HCT116 (cell line): ENCODE results near the gene RNF141. TPM values are rescaled to one million over a fixed set of nuclear protein-coding genes. Genes with fewer than 3 reads are reported as not detected.

Source experiments
- ATAC-seq: fragments of 200-7000 bp; cut with Tn5 transposase; 2 replicates; pipeline ENCODE4 v1.9.1; 2020; ENCODE audit warnings: mild to moderate bottlenecking, moderate library complexity
- BruUV-seq: library from RNA; stranded (reverse); fragments of 400-500 nt; replicated peaks from 2 replicates; lab custom pipeline; 2021; lab: Mats Ljungman, UMichigan
- CTCF ChIA-PET: fragments of 300-600 bp; sonication (Branson Sonifier 250); formaldehyde crosslinking; loops from one replicate; lab custom pipeline; 2021; ENCODE audit warnings: antibody characterized with exemption; lab: Charles Lee
- POLR2A ChIA-PET: fragments of 300-600, 350-600 bp; sonication (Branson Sonifier 250); formaldehyde crosslinking; loops from one replicate; lab custom pipeline; 2021; ENCODE audit warnings: antibody characterized with exemption; lab: Charles Lee
- RAD21 ChIA-PET, 2 experiments: fragments of 300-600 bp; sonication (Branson Sonifier 250); formaldehyde crosslinking; loops; one replicate each; lab custom pipeline; 2023; ENCODE audit warnings: low total read pairs in 2 of 2; ENCODE audit not compliant: uncharacterized antibody in 2 of 2, unreplicated experiment in 2 of 2, low non-redundant PET in 1 of 2; lab: Charles Lee
- DNase-seq: peaks from one replicate; pipeline ENCODE4 v3.0.0-alpha.2; 2010; ENCODE audit warnings: low read depth, low spot score
- H2AFZ ChIP-seq: fragments of 200-600 bp; shearing (Covaris generic), sonication (generic); 2 replicates; pipeline ENCODE4 v1.6.1; 2017; ENCODE audit warnings: low read depth, mixed run types, mixed read lengths, antibody characterized with exemption, low read length; ENCODE audit not compliant: poor library complexity, severe bottlenecking
- H3K27ac ChIP-seq: 2 replicates; pipeline ENCODE4 v1.5.1; 2012; ENCODE audit warnings: low read depth, low read length
- H3K27me3 ChIP-seq: fragments of 200-600 bp; sonication (generic); 2 replicates; pipeline ENCODE4 v1.6.1; 2016; ENCODE audit warnings: mixed run types, low read length, mixed read lengths; ENCODE audit not compliant: insufficient read depth
- H3K36me3 ChIP-seq, 2 experiments: fragments of 200-500 bp in 1 of 2; fragments of 200-600 bp in 1 of 2; sonication (Bioruptor generic) in 1 of 2; sonication (generic) in 1 of 2; 2 replicates each; pipeline versions ENCODE4 v1.5.1 to v1.6.1; 2014 to 2016; ENCODE audit warnings: low read length in 2 of 2, inconsistent platforms in 1 of 2, mixed read lengths in 1 of 2, mixed run types in 1 of 2; ENCODE audit not compliant: insufficient read depth in 2 of 2, control insufficient read depth in 1 of 2
- H3K4me1 ChIP-seq, 2 experiments: fragments of 200-600 bp in 1 of 2; sonication (generic) in 1 of 2; 2 replicates each; pipeline versions ENCODE4 v1.5.1 to v1.6.1; 2012 to 2017; ENCODE audit warnings: low read length in 2 of 2, inconsistent platforms in 1 of 2, mild to moderate bottlenecking in 1 of 2, mixed read lengths in 1 of 2, mixed run types in 1 of 2, moderate library complexity in 1 of 2; ENCODE audit not compliant: insufficient read depth in 2 of 2, control insufficient read depth in 1 of 2
- H3K4me2 ChIP-seq: fragments of 200-600 bp; sonication (generic); 2 replicates; pipeline ENCODE4 v1.6.1; 2017; ENCODE audit warnings: mixed run types, low read length, mixed read lengths
- H3K4me3 ChIP-seq, 2 experiments: fragments of 200-600 bp in 1 of 2; sonication (generic) in 1 of 2; replicated peaks in 1 of 2; 2 replicates each; pipeline ENCODE4 v1.5.1; 2011 to 2016; ENCODE audit warnings: low read length in 2 of 2, control low read depth in 1 of 2, low read depth in 1 of 2, mild to moderate bottlenecking in 1 of 2, mixed read lengths in 1 of 2, mixed run types in 1 of 2
- H3K79me2 ChIP-seq: fragments of 200-600 bp; sonication (generic); 2 replicates; pipeline ENCODE4 v1.6.1; 2017; ENCODE audit warnings: mild to moderate bottlenecking, mixed run types, low read length, moderate library complexity, mixed read lengths; ENCODE audit not compliant: insufficient read depth
- H3K9ac ChIP-seq: fragments of 200-600 bp; sonication (generic); 2 replicates; pipeline ENCODE4 v1.6.1; 2016; ENCODE audit warnings: low read length, mixed read lengths
- H3K9me2 ChIP-seq: fragments of 200-600 bp; sonication (generic), shearing (Covaris generic); 2 replicates; pipeline ENCODE4 v1.6.1; 2017; ENCODE audit warnings: mixed run types, mild to moderate bottlenecking, moderate library complexity; ENCODE audit not compliant: insufficient read depth
- H3K9me3 ChIP-seq, 2 experiments: fragments of 200-500 bp in 1 of 2; fragments of 200-600 bp in 1 of 2; sonication (Bioruptor generic) in 1 of 2; sonication (generic) in 1 of 2; 2 replicates each; pipeline ENCODE4 v1.6.1; 2014 to 2017; ENCODE audit warnings: low read length in 2 of 2, mixed read lengths in 2 of 2, inconsistent platforms in 1 of 2, low read depth in 1 of 2, mild to moderate bottlenecking in 1 of 2, mixed run types in 1 of 2, moderate library complexity in 1 of 2; ENCODE audit not compliant: control insufficient read depth in 1 of 2, insufficient read depth in 1 of 2
- H4K20me1 ChIP-seq: fragments of 200-600 bp; sonication (generic), shearing (Covaris generic); 2 replicates; pipeline ENCODE4 v1.6.1; 2017; ENCODE audit warnings: mixed run types, mild to moderate bottlenecking, moderate library complexity; ENCODE audit not compliant: insufficient read depth
- CEBPB ChIP-seq: IDR thresholded peaks from 2 replicates; pipeline ENCODE4 v1.6.1; 2012; ENCODE audit warnings: low read depth
- FOSL1 ChIP-seq: IDR thresholded peaks from 2 replicates; pipeline ENCODE4 v1.6.1; 2012; ENCODE audit warnings: low read depth
- REST ChIP-seq: IDR thresholded peaks from 2 replicates; pipeline ENCODE4 v1.6.1; 2012; ENCODE audit warnings: low read depth
- SIN3A ChIP-seq: IDR thresholded peaks from 2 replicates; pipeline ENCODE4 v1.6.1; 2012; ENCODE audit warnings: low read depth
- SRF ChIP-seq: IDR thresholded peaks from 2 replicates; pipeline ENCODE4 v1.6.1; 2012; ENCODE audit warnings: low read depth
- YY1 ChIP-seq: IDR thresholded peaks from 2 replicates; pipeline ENCODE4 v1.6.1; 2011; ENCODE audit warnings: low read length, low read depth, moderate library complexity, mild to moderate bottlenecking; ENCODE audit not compliant: insufficient replicate concordance; ENCODE audit errors: extremely low read depth
- ZBTB33 ChIP-seq: IDR thresholded peaks from 2 replicates; pipeline ENCODE4 v1.6.1; 2011; ENCODE audit warnings: mild to moderate bottlenecking, low read length, moderate library complexity; ENCODE audit not compliant: insufficient replicate concordance; ENCODE audit errors: extremely low read depth
- ZFX ChIP-seq: fragments of 450-650 bp; IDR thresholded peaks from 2 replicates; pipeline ENCODE4 v1.6.1; 2017
- intact Hi-C: fragments of 100-400 bp; cut with micrococcal nuclease; formaldehyde crosslinking; loops from 2 replicates; pipeline ENCODE4 v1.10.0; 2022
- total RNA-seq: library from RNA; stranded (reverse); gene quantifications from one replicate; pipeline ENCODE4 v1.2.1, GENCODE V29; 2021; ENCODE audit not compliant: unreplicated experiment
- TF ChIP-seq, protein P1 (sequence below): IDR thresholded peaks from 2 replicates; pipeline ENCODE4 v1.6.1; 2012

The RNF141 gene
- total RNA-seq, 1 experiment from 2014 or later = 133 TPM

- ATAC-seq = no peak
- Histone ChIP-seq H3K36me3 (no peaks in the 10 kb centered on the region), H4K20me1 (no peaks in the 10 kb centered on the region), H3K4me1 (peaks cover 7 to 62% of the 10 kb centered on the region in 2 experiments), H3K27me3 (no peaks in the 10 kb centered on the region), H3K27ac (no peak overlapping the region), H3K4me3 (no peak overlapping the region), H3K9ac (no peak overlapping the region), H3K79me2 (no peaks in the 10 kb centered on the region), H3K4me2 (no peak overlapping the region), H3K9me3 (no peaks in the 10 kb centered on the region), H3K9me2 (no peaks in the 10 kb centered on the region), H2AFZ (no peak overlapping the region)
- DNase-seq = no peak
- POLR2A ChIA-PET = no interaction called here
- RAD21 ChIA-PET = no interaction called here
- BruUV-seq = no TSS peak
- TF ChIP-seq, protein P1, sequence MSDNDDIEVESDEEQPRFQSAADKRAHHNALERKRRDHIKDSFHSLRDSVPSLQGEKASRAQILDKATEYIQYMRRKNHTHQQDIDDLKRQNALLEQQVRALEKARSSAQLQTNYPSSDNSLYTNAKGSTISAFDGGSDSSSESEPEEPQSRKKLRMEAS = no peak
- TF ChIP-seq FOSL1 = no peak
- no peak for TF ChIP-seq YY1
- TF ChIP-seq CEBPB = no peak
- TF ChIP-seq REST = no peak
- TF ChIP-seq SRF = no peak
- no peak for TF ChIP-seq ZFX
- TF ChIP-seq ZBTB33 = no peak
- TF ChIP-seq SIN3A = no peak
- intact Hi-C loops = no loop called here
- CTCF ChIA-PET = no interaction called here
Measured at GRCh38 chr11:10588904-10589303, 47.9 kb upstream of the RNF141 start.
